Measurements from ENCODE around the gene PPP1R27.

PPP1R27 gene

DNA sequence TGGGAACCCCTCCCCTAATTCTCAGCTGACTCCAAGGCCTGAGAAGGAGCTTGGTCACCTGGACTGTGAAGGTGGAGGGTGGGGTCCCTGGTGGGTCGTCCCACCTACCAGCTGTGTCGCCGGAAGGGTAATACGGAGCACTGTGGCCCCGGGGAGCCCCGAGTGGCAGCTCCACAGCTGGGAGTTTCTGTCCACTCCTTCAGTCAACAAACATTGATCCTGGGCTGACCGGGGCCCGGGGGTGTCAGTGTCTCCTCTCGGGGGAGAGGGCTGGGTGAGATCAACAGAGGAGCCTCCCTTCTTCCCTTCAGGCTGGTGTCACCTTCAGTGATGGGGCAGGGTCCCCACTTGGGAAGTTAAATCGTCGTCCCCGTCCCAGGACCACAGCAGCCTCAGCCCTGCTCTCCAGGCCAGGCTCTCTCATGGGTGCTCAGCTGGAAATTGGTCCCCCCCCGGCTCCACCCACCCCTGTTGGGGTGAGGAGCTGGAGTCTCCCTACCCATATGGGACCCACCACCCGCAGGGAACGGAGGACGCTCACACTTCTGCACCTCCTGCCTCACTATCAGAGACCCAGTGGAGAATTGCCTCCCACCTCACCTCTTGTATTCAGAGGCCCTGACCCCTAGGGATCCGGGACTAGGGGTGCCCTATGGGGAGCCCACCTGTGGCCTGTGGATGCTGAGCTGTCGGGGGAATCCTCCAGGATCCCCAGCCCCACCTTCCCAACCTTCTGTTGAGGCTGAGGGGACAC, 29.0 kb downstream of the PPP1R27 start:
- no peak for DNase-seq (ENCODE audit: low spot score)
- TF ChIP-seq, protein P1, sequence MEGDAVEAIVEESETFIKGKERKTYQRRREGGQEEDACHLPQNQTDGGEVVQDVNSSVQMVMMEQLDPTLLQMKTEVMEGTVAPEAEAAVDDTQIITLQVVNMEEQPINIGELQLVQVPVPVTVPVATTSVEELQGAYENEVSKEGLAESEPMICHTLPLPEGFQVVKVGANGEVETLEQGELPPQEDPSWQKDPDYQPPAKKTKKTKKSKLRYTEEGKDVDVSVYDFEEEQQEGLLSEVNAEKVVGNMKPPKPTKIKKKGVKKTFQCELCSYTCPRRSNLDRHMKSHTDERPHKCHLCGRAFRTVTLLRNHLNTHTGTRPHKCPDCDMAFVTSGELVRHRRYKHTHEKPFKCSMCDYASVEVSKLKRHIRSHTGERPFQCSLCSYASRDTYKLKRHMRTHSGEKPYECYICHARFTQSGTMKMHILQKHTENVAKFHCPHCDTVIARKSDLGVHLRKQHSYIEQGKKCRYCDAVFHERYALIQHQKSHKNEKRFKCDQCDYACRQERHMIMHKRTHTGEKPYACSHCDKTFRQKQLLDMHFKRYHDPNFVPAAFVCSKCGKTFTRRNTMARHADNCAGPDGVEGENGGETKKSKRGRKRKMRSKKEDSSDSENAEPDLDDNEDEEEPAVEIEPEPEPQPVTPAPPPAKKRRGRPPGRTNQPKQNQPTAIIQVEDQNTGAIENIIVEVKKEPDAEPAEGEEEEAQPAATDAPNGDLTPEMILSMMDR (IDR thresholded peaks at IDR 0.05; ENCODE audit: extremely low read depth, insufficient read depth, missing control alignments): no peak
- in situ Hi-C loops (cut with MboI; ENCODE audit: low pct_unique_long_range_greater_than_20kb, low sequenced_read_pairs, unreplicated experiment): no loop called here

DNA sequence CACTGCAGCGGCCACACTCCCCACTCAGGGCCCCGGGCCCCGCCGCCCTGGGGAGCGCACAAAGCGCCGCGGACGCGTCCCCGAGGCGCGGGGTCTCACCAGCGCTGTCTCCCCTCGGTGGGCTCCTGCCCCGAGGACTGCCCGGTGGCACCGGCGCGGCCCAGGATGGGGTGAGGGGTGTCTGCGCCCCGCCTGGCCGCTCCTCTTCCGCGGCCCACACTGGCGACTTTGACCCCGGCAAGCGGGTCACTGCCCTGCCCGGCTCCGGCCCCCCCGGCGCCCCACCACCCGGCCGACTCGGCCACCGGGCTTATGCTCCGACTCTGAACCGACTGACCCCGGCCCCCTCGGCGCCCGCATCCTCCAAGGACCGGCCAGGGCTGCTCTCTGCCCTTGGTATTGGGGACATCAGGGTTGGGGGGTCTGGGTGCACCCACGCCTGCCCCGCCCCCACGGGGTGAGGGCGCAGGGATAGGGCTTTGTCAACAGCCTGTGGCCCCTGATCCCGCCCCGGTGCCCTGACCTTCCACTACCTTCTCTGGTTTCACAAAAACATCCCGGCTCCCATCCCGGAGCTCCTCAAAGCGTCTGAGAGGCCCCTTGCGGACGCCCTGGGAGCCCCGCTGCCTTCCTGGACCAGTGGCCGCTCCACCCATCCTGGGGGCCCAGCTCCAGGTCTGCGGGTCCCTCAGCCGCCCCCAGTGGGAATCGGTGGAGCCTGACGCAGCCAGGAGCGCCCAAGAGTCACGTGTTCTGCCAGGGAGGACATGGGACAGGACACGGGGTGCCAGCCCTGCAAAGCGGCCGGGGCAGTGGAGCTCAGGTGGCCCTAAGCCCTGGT, 30.1 kb downstream of the PPP1R27 start:
- no peak for DNase-seq (ENCODE audit: low spot score)
- in situ Hi-C loops (cut with MboI; ENCODE audit: low pct_unique_long_range_greater_than_20kb, low sequenced_read_pairs, unreplicated experiment): no loop called here

DNA sequence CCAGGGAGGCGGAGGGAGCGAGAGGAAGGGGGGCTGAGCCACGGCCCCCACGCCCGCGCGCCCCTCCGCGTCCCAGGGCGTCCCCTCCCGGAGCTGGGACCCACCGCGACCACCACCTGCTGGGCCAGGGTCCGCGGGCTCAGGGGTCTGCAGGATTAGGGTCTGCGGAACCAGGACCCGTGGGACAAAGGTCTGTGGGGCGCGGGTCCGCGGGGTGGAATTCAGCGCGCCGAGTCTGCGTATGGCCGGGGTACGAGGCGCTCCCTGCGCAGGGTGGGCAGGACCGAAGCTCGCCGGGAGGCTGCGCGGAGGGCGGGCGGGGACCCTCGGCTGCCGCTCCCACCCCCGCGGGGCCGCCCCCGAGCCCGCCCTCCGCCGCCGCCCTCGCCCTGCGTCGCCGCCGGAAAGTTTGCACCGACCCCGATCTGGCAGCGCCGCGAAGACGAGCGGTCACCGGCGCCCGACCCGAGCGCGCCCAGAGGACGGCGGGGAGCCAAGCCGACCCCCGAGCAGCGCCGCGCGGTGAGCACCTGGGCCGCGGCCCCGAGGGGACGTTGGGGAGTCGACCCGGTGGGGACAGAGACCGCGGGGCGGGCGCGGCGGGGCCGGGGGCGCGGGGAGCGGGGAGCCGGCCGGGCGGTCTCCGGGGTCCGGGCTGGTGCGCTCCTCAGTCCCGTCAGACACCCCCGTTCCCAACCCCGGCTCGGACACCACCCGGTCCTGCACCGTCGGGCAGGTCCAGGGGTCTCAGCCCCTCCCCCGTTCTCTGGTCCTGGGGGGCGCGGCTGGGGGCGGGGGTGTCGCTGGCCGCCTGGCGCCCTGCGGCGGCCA, 30.9 kb downstream of the PPP1R27 start, which contains the start of gene GCGR:
Gene GCGR (plus strand): TSS at position 423 of the 831 bp plus-strand sequence. CDS start 4,869 bp downstream, outside the sequence.
- TF ChIP-seq, protein P1 (IDR thresholded peaks at IDR 0.05; ENCODE audit: extremely low read depth, insufficient read depth, missing control alignments): no peak
- DNase-seq (ENCODE audit: low spot score): no peak
- in situ Hi-C loops (cut with MboI; ENCODE audit: low pct_unique_long_range_greater_than_20kb, low sequenced_read_pairs, unreplicated experiment): no loop called here

More for the DNA sequence above, 30.1 kb downstream of the PPP1R27 start:
- TF ChIP-seq, protein P1 (IDR thresholded peaks at IDR 0.05; ENCODE audit: extremely low read depth, insufficient read depth, missing control alignments): no peak

DNA sequence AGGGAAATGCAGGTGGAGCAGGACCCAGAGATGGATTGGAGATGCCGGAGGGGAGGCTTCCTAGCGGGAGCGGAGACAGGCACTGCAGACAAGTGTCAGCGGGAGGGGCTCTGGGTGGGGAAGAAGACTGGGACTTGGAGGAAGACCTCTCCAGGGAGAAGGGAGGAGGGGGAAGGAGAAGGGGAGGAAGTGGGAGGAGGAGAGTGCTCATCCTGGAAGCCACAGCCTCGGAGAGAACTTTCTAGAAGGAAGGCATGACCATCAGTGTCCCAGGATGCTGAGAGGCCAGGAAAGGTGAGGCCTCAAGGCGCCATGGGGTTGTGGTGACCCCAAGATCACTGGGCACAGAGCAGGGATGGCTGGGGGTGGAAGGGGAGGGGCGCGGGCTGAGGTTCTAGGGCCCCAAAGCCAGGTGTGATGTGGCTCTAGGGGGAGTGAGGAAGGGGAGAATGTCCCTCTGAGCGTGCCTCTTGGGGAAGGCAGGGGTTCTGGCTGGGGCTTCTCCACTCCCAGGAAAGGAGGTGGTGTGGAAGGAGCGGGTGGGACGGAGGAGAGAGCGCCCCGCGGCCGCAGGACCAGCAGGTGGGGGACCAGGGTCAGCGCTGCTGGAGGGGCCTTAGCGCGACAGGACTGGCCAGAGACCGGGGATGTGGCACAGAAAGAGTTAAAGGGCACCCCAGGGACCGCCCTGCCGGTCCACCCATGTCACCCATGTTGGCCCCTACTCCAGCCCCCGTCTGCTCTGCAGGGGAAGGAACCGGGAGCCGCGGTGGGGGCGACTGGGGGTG, 31.8 kb downstream of the PPP1R27 start:
- no peak for DNase-seq (ENCODE audit: low spot score)
- TF ChIP-seq, protein P1 (IDR thresholded peaks at IDR 0.05; ENCODE audit: extremely low read depth, insufficient read depth, missing control alignments): no peak
- in situ Hi-C loops (cut with MboI; ENCODE audit: low pct_unique_long_range_greater_than_20kb, low sequenced_read_pairs, unreplicated experiment): no loop called here

DNA sequence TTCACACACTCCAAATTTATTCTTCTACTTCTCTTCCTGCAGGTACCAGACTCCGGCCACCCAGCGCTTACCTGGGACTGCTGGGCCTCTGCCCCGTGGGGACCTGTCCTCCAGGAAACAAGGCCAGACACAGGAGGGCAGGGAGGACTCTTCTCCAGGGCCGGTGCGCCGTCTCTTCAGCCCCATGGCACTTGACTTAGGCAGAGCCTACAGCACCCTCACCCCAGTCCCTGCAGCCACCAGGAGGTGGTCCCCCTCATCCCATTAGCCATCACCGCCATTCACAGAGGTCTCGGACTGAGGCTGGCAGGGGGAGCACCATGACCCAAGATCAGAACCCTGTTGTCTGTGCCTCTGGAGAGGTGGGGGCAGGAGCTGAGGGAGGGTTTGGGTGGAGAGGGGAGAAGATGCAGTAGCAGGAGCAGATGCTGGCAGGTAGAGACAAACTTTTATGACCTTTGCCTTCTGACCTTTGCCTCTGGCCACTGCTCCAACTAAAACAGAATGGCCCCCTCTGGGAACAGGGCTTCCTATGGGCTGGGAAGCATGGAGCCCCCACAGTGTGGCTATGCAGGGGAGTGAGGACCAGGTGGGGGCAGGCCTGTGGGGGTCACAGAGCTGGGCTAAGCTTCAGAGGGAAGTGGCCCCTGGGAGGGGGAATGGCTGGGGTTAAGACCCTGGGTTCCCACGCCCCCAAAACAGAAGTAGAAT, 32.6 kb downstream of the PPP1R27 start:
- DNase-seq (ENCODE audit: low spot score): no peak
- in situ Hi-C loops (cut with MboI; ENCODE audit: low pct_unique_long_range_greater_than_20kb, low sequenced_read_pairs, unreplicated experiment): no loop called here
- TF ChIP-seq, protein P1 (IDR thresholded peaks at IDR 0.05; ENCODE audit: extremely low read depth, insufficient read depth, missing control alignments): no peak
